ENCODE results near the gene CC2D2A.

CC2D2A gene

GRCh38 chr4:15536552-15537499, 67.1 kb downstream of the CC2D2A start:
- Histone ChIP-seq H3K79me2 (ENCODE audit: control insufficient read depth, insufficient read depth, low read length, unreplicated experiment) (no peaks in the 10 kb centered on the region), H3K27me3 (ENCODE audit: insufficient read depth, low read length) (no peaks in the 10 kb centered on the region), H3K4me3 (ENCODE audit: low read depth, low read length) (no peak overlapping the region), H3K36me3 (ENCODE audit: insufficient read depth, low read length) (0 out of 2 replicates have a peak, but pooled peaks cover 2% of the 10 kb centered on the region), H3K27ac (ENCODE audit: low read depth, low read length) (no peak overlapping the region), H2AFZ (ENCODE audit: low read length, unreplicated experiment) (no peak overlapping the region), H3K4me1 (ENCODE audit: control insufficient read depth, insufficient read depth, low read length, unreplicated experiment) (no peaks in the 10 kb centered on the region)

- H3K27ac ChIP-seq (ENCODE audit: low read depth, low read length), result no peak overlapping the region
- H3K4me3 ChIP-seq (ENCODE audit: low read depth, low read length), result no peak overlapping the region
- no peaks in the 10 kb centered on the region for H3K27me3 ChIP-seq (ENCODE audit: insufficient read depth, low read length)
- H3K4me1 ChIP-seq (ENCODE audit: control insufficient read depth, insufficient read depth, low read length, unreplicated experiment), result no peaks in the 10 kb centered on the region
- no peak overlapping the region for H2AFZ ChIP-seq (ENCODE audit: low read length, unreplicated experiment)
- H3K79me2 ChIP-seq (ENCODE audit: control insufficient read depth, insufficient read depth, low read length, unreplicated experiment), result no peaks in the 10 kb centered on the region
- H3K36me3 ChIP-seq (ENCODE audit: insufficient read depth, low read length), result 0 out of 2 replicates have a peak, but pooled peaks cover 2% of the 10 kb centered on the region
Observed at GRCh38 chr4:15541941-15542340, 72.3 kb downstream of the CC2D2A start.

- no peak overlapping the region for H3K4me3 ChIP-seq (ENCODE audit: low read depth, low read length)
- H2AFZ ChIP-seq (ENCODE audit: low read length, unreplicated experiment), result no peak overlapping the region
- H3K79me2 ChIP-seq (ENCODE audit: control insufficient read depth, insufficient read depth, low read length, unreplicated experiment), result no peaks in the 10 kb centered on the region
- no peaks in the 10 kb centered on the region for H3K27me3 ChIP-seq (ENCODE audit: insufficient read depth, low read length)
- H3K27ac ChIP-seq (ENCODE audit: low read depth, low read length), result no peak overlapping the region
- H3K36me3 ChIP-seq (ENCODE audit: insufficient read depth, low read length), result 0 out of 2 replicates have a peak, but pooled peaks cover 2% of the 10 kb centered on the region
- H3K4me1 ChIP-seq (ENCODE audit: control insufficient read depth, insufficient read depth, low read length, unreplicated experiment), result no peaks in the 10 kb centered on the region
Observed at GRCh38 chr4:15542760-15543159, 73.1 kb downstream of the CC2D2A start.

- H3K4me1 ChIP-seq (ENCODE audit: control insufficient read depth, insufficient read depth, low read length, unreplicated experiment), result no peaks in the 10 kb centered on the region
- H3K36me3 ChIP-seq (ENCODE audit: insufficient read depth, low read length), result 0 out of 2 replicates have a peak, but pooled peaks cover 2% of the 10 kb centered on the region
- no peak overlapping the region for H2AFZ ChIP-seq (ENCODE audit: low read length, unreplicated experiment)
- no peak overlapping the region for H3K27ac ChIP-seq (ENCODE audit: low read depth, low read length)
- H3K27me3 ChIP-seq (ENCODE audit: insufficient read depth, low read length), result no peaks in the 10 kb centered on the region
- no peak overlapping the region for H3K4me3 ChIP-seq (ENCODE audit: low read depth, low read length)
- H3K79me2 ChIP-seq (ENCODE audit: control insufficient read depth, insufficient read depth, low read length, unreplicated experiment), result no peaks in the 10 kb centered on the region
Observed at GRCh38 chr4:15543537-15544247, 74.0 kb downstream of the CC2D2A start.

GRCh38 chr4:15544248-15544729, 74.6 kb downstream of the CC2D2A start:
- Histone ChIP-seq H3K36me3 (ENCODE audit: insufficient read depth, low read length) (0 out of 2 replicates have a peak, but pooled peaks cover 2% of the 10 kb centered on the region), H3K4me1 (ENCODE audit: control insufficient read depth, insufficient read depth, low read length, unreplicated experiment) (no peaks in the 10 kb centered on the region), H3K27ac (ENCODE audit: low read depth, low read length) (no peak overlapping the region), H3K4me3 (ENCODE audit: low read depth, low read length) (no peak overlapping the region), H2AFZ (ENCODE audit: low read length, unreplicated experiment) (no peak overlapping the region), H3K79me2 (ENCODE audit: control insufficient read depth, insufficient read depth, low read length, unreplicated experiment) (no peaks in the 10 kb centered on the region), H3K27me3 (ENCODE audit: insufficient read depth, low read length) (no peaks in the 10 kb centered on the region)

- H3K27ac ChIP-seq (ENCODE audit: low read depth, low read length), result no peak overlapping the region
- H3K4me3 ChIP-seq (ENCODE audit: low read depth, low read length), result no peak overlapping the region
- 0 out of 2 replicates have a peak, but pooled peaks cover 1% of the 10 kb centered on the region for H3K36me3 ChIP-seq (ENCODE audit: insufficient read depth, low read length)
- no peak overlapping the region for H2AFZ ChIP-seq (ENCODE audit: low read length, unreplicated experiment)
- no peaks in the 10 kb centered on the region for H3K4me1 ChIP-seq (ENCODE audit: control insufficient read depth, insufficient read depth, low read length, unreplicated experiment)
- H3K27me3 ChIP-seq (ENCODE audit: insufficient read depth, low read length), result no peaks in the 10 kb centered on the region
- H3K79me2 ChIP-seq (ENCODE audit: control insufficient read depth, insufficient read depth, low read length, unreplicated experiment), result no peaks in the 10 kb centered on the region
Observed at GRCh38 chr4:15545371-15545770, 75.7 kb downstream of the CC2D2A start.

GRCh38 chr4:15547392-15547791, 77.7 kb downstream of the CC2D2A start:
- H3K27me3 ChIP-seq (ENCODE audit: insufficient read depth, low read length), result no peaks in the 10 kb centered on the region
- H3K4me1 ChIP-seq (ENCODE audit: control insufficient read depth, insufficient read depth, low read length, unreplicated experiment), result no peaks in the 10 kb centered on the region
- no peak overlapping the region for H2AFZ ChIP-seq (ENCODE audit: low read length, unreplicated experiment)
- no peaks in the 10 kb centered on the region for H3K36me3 ChIP-seq (ENCODE audit: insufficient read depth, low read length)
- H3K27ac ChIP-seq (ENCODE audit: low read depth, low read length), result no peak overlapping the region
- no peak overlapping the region for H3K4me3 ChIP-seq (ENCODE audit: low read depth, low read length)
- no peaks in the 10 kb centered on the region for H3K79me2 ChIP-seq (ENCODE audit: control insufficient read depth, insufficient read depth, low read length, unreplicated experiment)

GRCh38 chr4:15550491-15550890, 80.8 kb downstream of the CC2D2A start:
- Histone ChIP-seq H3K27me3 (ENCODE audit: insufficient read depth, low read length) (no peaks in the 10 kb centered on the region), H3K79me2 (ENCODE audit: control insufficient read depth, insufficient read depth, low read length, unreplicated experiment) (no peaks in the 10 kb centered on the region), H3K4me1 (ENCODE audit: control insufficient read depth, insufficient read depth, low read length, unreplicated experiment) (no peaks in the 10 kb centered on the region), H2AFZ (ENCODE audit: low read length, unreplicated experiment) (no peak overlapping the region), H3K4me3 (ENCODE audit: low read depth, low read length) (no peak overlapping the region), H3K27ac (ENCODE audit: low read depth, low read length) (no peak overlapping the region), H3K36me3 (ENCODE audit: insufficient read depth, low read length) (no peaks in the 10 kb centered on the region)

GRCh38 chr4:15551740-15552446, 82.2 kb downstream of the CC2D2A start:
- Histone ChIP-seq H3K36me3 (ENCODE audit: insufficient read depth, low read length) (peaks cover 7% of the 10 kb centered on the region; the same call in 1 of the 2 replicates), H3K27ac (ENCODE audit: low read depth, low read length) (no peak overlapping the region)

More at GRCh38 chr4:15551740-15552446, 82.2 kb downstream of the CC2D2A start:
- no peak overlapping the region for H2AFZ ChIP-seq (ENCODE audit: low read length, unreplicated experiment)
- H3K27me3 ChIP-seq (ENCODE audit: insufficient read depth, low read length), result no peaks in the 10 kb centered on the region
- no peaks in the 10 kb centered on the region for H3K79me2 ChIP-seq (ENCODE audit: control insufficient read depth, insufficient read depth, low read length, unreplicated experiment)
- H3K4me1 ChIP-seq (ENCODE audit: control insufficient read depth, insufficient read depth, low read length, unreplicated experiment), result no peaks in the 10 kb centered on the region
- no peak overlapping the region for H3K4me3 ChIP-seq (ENCODE audit: low read depth, low read length)
